ENCODE results near the gene MSRB1. TPM values are rescaled to one million over a fixed set of nuclear protein-coding genes. Genes with fewer than 3 reads are reported as not detected.

MSRB1 gene
- total and polyA plus RNA-seq, 4 donors, result 32.2 to 169 (median 98.0) TPM

DNA sequence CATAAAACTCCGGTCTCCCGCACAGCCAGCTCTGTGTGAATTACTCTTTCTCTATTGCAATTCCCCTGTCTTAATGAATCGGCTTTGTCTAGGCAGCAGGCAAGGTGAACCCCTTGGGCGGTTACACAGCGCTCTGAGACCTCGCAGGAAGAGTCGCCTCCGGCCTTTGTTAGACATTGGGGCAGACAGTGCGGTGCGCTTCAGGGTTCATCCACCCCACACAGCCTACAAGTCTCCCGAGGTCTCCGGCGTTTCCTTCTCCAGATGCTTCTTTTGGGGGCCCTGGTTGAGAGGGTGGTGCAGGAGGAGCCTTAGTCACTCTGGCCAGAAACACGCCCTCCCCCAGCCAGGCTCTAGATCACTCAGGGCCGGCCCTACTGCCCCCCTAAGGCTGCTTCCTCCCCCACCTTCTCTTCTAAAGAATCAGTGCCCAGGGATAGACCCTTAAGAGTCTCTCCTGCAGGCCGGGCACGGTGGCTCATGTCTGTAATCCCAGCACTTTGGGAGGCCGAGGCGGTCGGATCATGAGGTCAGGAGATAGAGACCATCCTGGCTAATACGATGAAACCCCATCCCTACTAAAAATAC, 1.7 kb upstream of the MSRB1 start:
- no peak for DNase-seq (ENCODE audit: low spot score)
- Histone ChIP-seq H3K27ac (ENCODE audit: low read depth in 1 of 2, low read length in 2 of 2) (no peak overlapping the region), H3K36me3 (ENCODE audit: control insufficient read depth in 4 of 4, insufficient read depth in 3 of 4, low read depth in 1 of 4, low read length in 3 of 4) (peaks cover 0 to 4% (median 3%) of the 10 kb centered on the region in 4 donors), H3K4me3 (ENCODE audit: low read depth in 1 of 3, low read length in 3 of 3) (no peak overlapping the region), H3K27me3 (ENCODE audit: control insufficient read depth in 4 of 4, insufficient read depth in 4 of 4, low read length in 3 of 4) (no peaks in the 10 kb centered on the region), H3K9ac (ENCODE audit: low read depth in 1 of 2, low read length in 2 of 2) (no peak overlapping the region), H3K4me1 (ENCODE audit: control insufficient read depth in 4 of 4, insufficient read depth in 4 of 4, low read length in 3 of 4) (peaks cover 4 to 35% (median 24%) of the 10 kb centered on the region in 4 donors), H3K9me3 (ENCODE audit: control insufficient read depth in 4 of 4, low read length in 3 of 4) (no peaks in the 10 kb centered on the region)
- 96% methylated on average over 21 of the region's 21 CpGs for WGBS
- TF ChIP-seq, protein P1, sequence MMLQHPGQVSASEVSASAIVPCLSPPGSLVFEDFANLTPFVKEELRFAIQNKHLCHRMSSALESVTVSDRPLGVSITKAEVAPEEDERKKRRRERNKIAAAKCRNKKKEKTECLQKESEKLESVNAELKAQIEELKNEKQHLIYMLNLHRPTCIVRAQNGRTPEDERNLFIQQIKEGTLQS (IDR thresholded peaks at IDR 0.05), result no peak
- TF ChIP-seq JUND (IDR thresholded peaks at IDR 0.05) (no peak), FOXA2 (IDR thresholded peaks at IDR 0.05) (no peak), RAD21 (IDR thresholded peaks at IDR 0.05) (no peak), HNF4A (conservative IDR thresholded peaks at IDR 0.05) (no peak), NR2F2 (IDR thresholded peaks at IDR 0.05) (no peak), HNF4G (IDR thresholded peaks at IDR 0.05) (no peak), SP1 (IDR thresholded peaks at IDR 0.05) (no peak), EGR1 (IDR thresholded peaks at IDR 0.05; ENCODE audit: low read depth in 2 of 2) (no peak), YY1 (IDR thresholded peaks at IDR 0.05) (no peak)
- TF ChIP-seq, protein P2, sequence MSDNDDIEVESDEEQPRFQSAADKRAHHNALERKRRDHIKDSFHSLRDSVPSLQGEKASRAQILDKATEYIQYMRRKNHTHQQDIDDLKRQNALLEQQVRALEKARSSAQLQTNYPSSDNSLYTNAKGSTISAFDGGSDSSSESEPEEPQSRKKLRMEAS (IDR thresholded peaks at IDR 0.05), result no peak
- TF ChIP-seq, protein P3, sequence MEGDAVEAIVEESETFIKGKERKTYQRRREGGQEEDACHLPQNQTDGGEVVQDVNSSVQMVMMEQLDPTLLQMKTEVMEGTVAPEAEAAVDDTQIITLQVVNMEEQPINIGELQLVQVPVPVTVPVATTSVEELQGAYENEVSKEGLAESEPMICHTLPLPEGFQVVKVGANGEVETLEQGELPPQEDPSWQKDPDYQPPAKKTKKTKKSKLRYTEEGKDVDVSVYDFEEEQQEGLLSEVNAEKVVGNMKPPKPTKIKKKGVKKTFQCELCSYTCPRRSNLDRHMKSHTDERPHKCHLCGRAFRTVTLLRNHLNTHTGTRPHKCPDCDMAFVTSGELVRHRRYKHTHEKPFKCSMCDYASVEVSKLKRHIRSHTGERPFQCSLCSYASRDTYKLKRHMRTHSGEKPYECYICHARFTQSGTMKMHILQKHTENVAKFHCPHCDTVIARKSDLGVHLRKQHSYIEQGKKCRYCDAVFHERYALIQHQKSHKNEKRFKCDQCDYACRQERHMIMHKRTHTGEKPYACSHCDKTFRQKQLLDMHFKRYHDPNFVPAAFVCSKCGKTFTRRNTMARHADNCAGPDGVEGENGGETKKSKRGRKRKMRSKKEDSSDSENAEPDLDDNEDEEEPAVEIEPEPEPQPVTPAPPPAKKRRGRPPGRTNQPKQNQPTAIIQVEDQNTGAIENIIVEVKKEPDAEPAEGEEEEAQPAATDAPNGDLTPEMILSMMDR (IDR thresholded peaks at IDR 0.05; ENCODE audit: low read depth, low read length, missing input control), result no peak

DNA sequence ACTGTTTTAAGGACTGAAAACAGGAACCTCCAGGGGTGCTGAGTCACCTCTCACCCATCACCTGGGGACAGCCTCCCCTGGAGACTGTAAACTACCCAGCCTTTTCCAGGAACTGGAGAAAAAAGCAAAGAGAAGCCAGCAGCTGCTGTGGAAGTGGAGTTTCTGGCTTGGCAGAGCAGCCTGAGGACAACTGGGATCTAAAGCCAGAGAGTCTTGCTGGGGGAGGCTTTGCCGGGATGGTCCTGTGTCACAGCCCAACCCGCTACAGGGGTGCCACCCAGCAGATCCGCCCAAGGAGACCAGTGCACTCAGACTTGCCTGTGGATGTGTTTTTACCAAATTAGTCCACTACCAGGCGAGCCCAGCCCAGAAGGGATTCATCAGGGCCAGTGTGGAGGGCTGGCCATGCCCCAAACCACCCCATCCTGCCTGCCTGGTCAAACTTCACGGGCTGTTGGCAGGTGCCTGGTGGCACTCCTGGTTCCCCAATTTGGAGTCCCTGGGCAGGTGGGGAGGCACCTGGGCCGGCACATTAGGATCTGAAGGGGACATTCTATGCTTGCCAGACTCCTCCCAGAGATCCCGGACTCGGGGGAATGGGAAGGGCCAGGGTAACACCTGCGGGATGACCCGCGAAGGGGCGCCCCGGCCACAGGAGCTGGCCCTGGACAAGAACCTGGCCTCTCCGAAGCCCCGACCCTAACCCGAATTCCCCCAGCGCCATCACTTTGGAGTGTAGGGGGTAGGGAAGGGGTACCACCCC, 771 bp downstream of the MSRB1 start:
- WGBS, result 13% methylated on average over 17 of the region's 17 CpGs
- TF ChIP-seq TAF1 (conservative IDR thresholded peaks at IDR 0.05), result no peak
- TF ChIP-seq, protein P3 (IDR thresholded peaks at IDR 0.05; ENCODE audit: low read depth, low read length, missing input control), result peak; percentile 4
- TF ChIP-seq GABPA (IDR thresholded peaks at IDR 0.05 in 1 of 2, conservative IDR thresholded peaks at IDR 0.05 in 1 of 2), result no peak
- no peak for TF ChIP-seq EGR1 (IDR thresholded peaks at IDR 0.05; ENCODE audit: low read depth in 2 of 2)
- no peak for TF ChIP-seq JUND (IDR thresholded peaks at IDR 0.05)
- TF ChIP-seq SP1 (IDR thresholded peaks at IDR 0.05), result no peak
- Histone ChIP-seq H3K4me1 (ENCODE audit: control insufficient read depth in 4 of 4, insufficient read depth in 4 of 4, low read length in 3 of 4) (peaks cover 11 to 60% (median 43%) of the 10 kb centered on the region in 4 donors), H3K27ac (ENCODE audit: low read depth in 1 of 2, low read length in 2 of 2) (peak overlapping the region; percentile 95 to 96), H3K36me3 (ENCODE audit: control insufficient read depth in 4 of 4, insufficient read depth in 3 of 4, low read depth in 1 of 4, low read length in 3 of 4) (peaks cover 4 to 20% (median 14%) of the 10 kb centered on the region in 4 donors), H3K27me3 (ENCODE audit: control insufficient read depth in 4 of 4, insufficient read depth in 4 of 4, low read length in 3 of 4) (no peaks in the 10 kb centered on the region), H3K4me3 (ENCODE audit: low read depth in 1 of 3, low read length in 3 of 3) (peak overlapping the region; percentile 65 to 92 (median 91)), H3K9me3 (ENCODE audit: control insufficient read depth in 4 of 4, low read length in 3 of 4) (no peaks in the 10 kb centered on the region), H3K9ac (ENCODE audit: low read depth in 1 of 2, low read length in 2 of 2) (peak overlapping the region; percentile 75 to 77)
- no peak for DNase-seq (ENCODE audit: low spot score)
